Measurements from ENCODE around the gene KLHL13.

KLHL13 gene

DNA sequence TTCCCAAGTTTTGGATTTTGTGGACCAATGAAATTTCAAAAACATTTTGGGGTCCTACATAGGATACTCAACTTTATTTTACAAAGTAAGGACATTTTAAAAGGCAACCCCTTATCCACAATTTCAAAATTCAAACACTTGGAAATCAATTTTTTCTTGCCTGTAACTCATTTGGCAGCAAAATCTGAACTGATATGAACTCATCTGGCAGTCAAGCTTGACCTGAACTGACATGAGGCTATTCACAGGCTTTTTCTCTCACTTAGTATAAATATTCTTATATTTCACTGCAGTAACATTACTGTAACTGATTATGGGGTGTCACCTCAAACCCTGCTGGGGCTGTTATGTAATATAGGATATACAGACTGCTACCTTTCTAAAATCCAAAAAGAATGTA, 116.1 kb downstream of the KLHL13 start:
- H3K36me3 ChIP-seq (ENCODE audit: control insufficient read depth, low read length), result no peaks in the 10 kb centered on the region
- no peaks in the 10 kb centered on the region for H3K4me1 ChIP-seq (ENCODE audit: control insufficient read depth, low read length)

DNA sequence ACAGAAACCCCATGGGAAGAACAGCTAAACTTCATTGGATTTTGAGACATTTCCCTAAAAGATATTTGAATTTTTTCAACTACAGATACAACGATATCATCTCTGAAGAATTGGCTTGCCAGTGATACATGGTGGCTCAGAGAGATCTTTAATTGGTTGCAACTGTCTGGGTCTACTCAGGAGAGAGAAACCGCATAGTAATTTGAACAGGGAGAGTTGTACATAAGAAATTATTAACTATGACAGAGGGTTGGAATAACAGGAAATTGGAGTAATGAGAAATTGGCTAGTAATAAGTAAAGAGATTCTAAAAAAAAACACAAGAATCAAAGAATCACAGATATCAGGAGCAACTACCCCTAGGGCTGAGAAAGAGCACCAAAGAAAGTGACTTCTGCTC, 118.4 kb downstream of the KLHL13 start:
- H3K36me3 ChIP-seq (ENCODE audit: control insufficient read depth, low read length), result no peaks in the 10 kb centered on the region
- H3F3A ChIP-seq (ENCODE audit: control insufficient read depth, insufficient read depth), result no peaks in the 10 kb centered on the region
- no peaks in the 10 kb centered on the region for H3K9me2 ChIP-seq (replicated peaks; ENCODE audit: control insufficient read depth, low read length)
- H3K27ac ChIP-seq (ENCODE audit: low read depth, low read length), result no peak overlapping the region
- TF ChIP-seq, protein P1, sequence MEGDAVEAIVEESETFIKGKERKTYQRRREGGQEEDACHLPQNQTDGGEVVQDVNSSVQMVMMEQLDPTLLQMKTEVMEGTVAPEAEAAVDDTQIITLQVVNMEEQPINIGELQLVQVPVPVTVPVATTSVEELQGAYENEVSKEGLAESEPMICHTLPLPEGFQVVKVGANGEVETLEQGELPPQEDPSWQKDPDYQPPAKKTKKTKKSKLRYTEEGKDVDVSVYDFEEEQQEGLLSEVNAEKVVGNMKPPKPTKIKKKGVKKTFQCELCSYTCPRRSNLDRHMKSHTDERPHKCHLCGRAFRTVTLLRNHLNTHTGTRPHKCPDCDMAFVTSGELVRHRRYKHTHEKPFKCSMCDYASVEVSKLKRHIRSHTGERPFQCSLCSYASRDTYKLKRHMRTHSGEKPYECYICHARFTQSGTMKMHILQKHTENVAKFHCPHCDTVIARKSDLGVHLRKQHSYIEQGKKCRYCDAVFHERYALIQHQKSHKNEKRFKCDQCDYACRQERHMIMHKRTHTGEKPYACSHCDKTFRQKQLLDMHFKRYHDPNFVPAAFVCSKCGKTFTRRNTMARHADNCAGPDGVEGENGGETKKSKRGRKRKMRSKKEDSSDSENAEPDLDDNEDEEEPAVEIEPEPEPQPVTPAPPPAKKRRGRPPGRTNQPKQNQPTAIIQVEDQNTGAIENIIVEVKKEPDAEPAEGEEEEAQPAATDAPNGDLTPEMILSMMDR (IDR thresholded peaks at IDR 0.05; ENCODE audit: low read depth, low read length, poor library complexity, severe bottlenecking), result no peak
- no peak for TF ChIP-seq EZH2phosphoT487 (IDR thresholded peaks at IDR 0.05; ENCODE audit: borderline replicate concordance, low read length)
- no peaks in the 10 kb centered on the region for H3K9me3 ChIP-seq (ENCODE audit: control insufficient read depth, insufficient read depth, low read length)
- H3K4me1 ChIP-seq (ENCODE audit: control insufficient read depth, low read length), result no peaks in the 10 kb centered on the region
- H3K79me2 ChIP-seq (ENCODE audit: control insufficient read depth, low read length), result no peaks in the 10 kb centered on the region
- H3K4me3 ChIP-seq (ENCODE audit: low read length), result no peak overlapping the region
- no peaks in the 10 kb centered on the region for H3K27me3 ChIP-seq (ENCODE audit: control insufficient read depth, low read length)
- no peaks in the 10 kb centered on the region for H4K20me1 ChIP-seq (ENCODE audit: control insufficient read depth, insufficient read depth, low read depth, low read length)
- no peak overlapping the region for H3K4me2 ChIP-seq (ENCODE audit: low read length)

More for the DNA sequence above, 116.1 kb downstream of the KLHL13 start:
- H3K79me2 ChIP-seq (ENCODE audit: control insufficient read depth, low read length), result no peaks in the 10 kb centered on the region
- no peaks in the 10 kb centered on the region for H3F3A ChIP-seq (ENCODE audit: control insufficient read depth, insufficient read depth)
- TF ChIP-seq, protein P1 (IDR thresholded peaks at IDR 0.05; ENCODE audit: low read depth, low read length, poor library complexity, severe bottlenecking), result no peak
- no peak for TF ChIP-seq EZH2phosphoT487 (IDR thresholded peaks at IDR 0.05; ENCODE audit: borderline replicate concordance, low read length)
- H3K27ac ChIP-seq (ENCODE audit: low read depth, low read length), result no peak overlapping the region
- H3K9me2 ChIP-seq (replicated peaks; ENCODE audit: control insufficient read depth, low read length), result no peaks in the 10 kb centered on the region
- no peak overlapping the region for H3K4me2 ChIP-seq (ENCODE audit: low read length)
- H3K27me3 ChIP-seq (ENCODE audit: control insufficient read depth, low read length), result no peaks in the 10 kb centered on the region
- no peaks in the 10 kb centered on the region for H4K20me1 ChIP-seq (ENCODE audit: control insufficient read depth, insufficient read depth, low read depth, low read length)
- no peak overlapping the region for H3K4me3 ChIP-seq (ENCODE audit: low read length)
- no peaks in the 10 kb centered on the region for H3K9me3 ChIP-seq (ENCODE audit: control insufficient read depth, insufficient read depth, low read length)

DNA sequence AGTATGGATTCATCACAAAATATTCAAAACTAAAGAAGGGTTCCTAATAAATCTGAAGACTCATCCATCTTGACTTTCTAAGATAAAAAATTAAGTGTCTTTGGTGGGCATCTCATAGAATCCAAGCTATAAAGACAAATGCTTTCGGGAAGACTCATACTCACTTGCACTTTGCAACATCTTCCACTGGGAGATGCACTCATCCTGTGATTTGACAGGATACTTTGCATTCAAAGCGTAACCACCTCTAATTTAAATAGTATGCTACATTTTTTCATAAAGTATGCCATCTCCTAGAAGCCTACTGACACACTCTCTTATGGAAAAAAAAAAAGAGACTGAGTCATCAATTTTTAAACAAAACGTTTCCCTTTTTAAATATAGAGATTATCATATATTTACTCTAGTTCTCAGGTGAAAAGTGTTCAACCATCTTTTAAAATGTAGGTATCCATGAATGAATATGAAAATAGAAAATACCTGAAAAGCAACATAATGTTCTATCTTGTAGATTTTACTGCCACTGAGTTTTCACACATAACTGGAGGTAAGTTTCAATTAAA, 119.6 kb downstream of the KLHL13 start:
- Histone ChIP-seq H3K4me2 (ENCODE audit: low read length) (no peak overlapping the region), H3K27ac (ENCODE audit: low read depth, low read length) (no peak overlapping the region), H3K4me3 (ENCODE audit: low read length) (no peak overlapping the region)

More for the DNA sequence above, 119.6 kb downstream of the KLHL13 start:
- Histone ChIP-seq H3K9me3 (ENCODE audit: control insufficient read depth, insufficient read depth, low read length) (no peaks in the 10 kb centered on the region), H3K4me1 (ENCODE audit: control insufficient read depth, low read length) (no peaks in the 10 kb centered on the region), H4K20me1 (ENCODE audit: control insufficient read depth, insufficient read depth, low read depth, low read length) (no peaks in the 10 kb centered on the region), H3F3A (ENCODE audit: control insufficient read depth, insufficient read depth) (no peaks in the 10 kb centered on the region), H3K27me3 (ENCODE audit: control insufficient read depth, low read length) (no peaks in the 10 kb centered on the region), H3K79me2 (ENCODE audit: control insufficient read depth, low read length) (no peaks in the 10 kb centered on the region), H3K9me2 (replicated peaks; ENCODE audit: control insufficient read depth, low read length) (no peaks in the 10 kb centered on the region), H3K36me3 (ENCODE audit: control insufficient read depth, low read length) (no peaks in the 10 kb centered on the region)
- TF ChIP-seq, protein P1 (IDR thresholded peaks at IDR 0.05; ENCODE audit: low read depth, low read length, poor library complexity, severe bottlenecking), result peak; percentile 31
- TF ChIP-seq EZH2phosphoT487 (IDR thresholded peaks at IDR 0.05; ENCODE audit: borderline replicate concordance, low read length), result no peak

Data from DOHH2 (cell line).